Stimulated activated CD8-positive, alpha-beta memory T cell treated with anti-CD3 and anti-CD28 coated beads, Interleukin-15, amount 100 ng/mL, for 1 hour (primary cell): ENCODE measurements around the gene IL6.
"Not testable (repeated sequence)": the region's sequence is repeated elsewhere in the genome, so short reads cannot be mapped to it uniquely, and the experiment has no call there.

Experiments
- DNase-seq: peaks from one replicate; pipeline ENCODE4 v3.0.0-alpha.2; 2020; ENCODE audit warnings: low read depth

The IL6 gene

DNA sequence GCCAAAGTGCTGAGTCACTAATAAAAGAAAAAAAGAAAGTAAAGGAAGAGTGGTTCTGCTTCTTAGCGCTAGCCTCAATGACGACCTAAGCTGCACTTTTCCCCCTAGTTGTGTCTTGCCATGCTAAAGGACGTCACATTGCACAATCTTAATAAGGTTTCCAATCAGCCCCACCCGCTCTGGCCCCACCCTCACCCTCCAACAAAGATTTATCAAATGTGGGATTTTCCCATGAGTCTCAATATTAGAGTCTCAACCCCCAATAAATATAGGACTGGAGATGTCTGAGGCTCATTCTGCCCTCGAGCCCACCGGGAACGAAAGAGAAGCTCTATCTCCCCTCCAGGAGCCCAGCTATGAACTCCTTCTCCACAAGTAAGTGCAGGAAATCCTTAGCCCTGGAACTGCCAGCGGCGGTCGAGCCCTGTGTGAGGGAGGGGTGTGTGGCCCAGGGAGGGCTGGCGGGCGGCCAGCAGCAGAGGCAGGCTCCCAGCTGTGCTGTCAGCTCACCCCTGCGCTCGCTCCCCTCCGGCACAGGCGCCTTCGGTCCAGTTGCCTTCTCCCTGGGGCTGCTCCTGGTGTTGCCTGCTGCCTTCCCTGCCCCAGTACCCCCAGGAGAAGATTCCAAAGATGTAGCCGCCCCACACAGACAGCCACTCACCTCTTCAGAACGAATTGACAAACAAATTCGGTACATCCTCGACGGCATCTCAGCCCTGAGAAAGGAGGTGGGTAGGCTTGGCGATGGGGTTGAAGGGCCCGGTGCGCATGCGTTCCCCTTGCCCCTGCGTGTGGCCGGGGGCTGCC lies at the start of gene IL6:
IL6 (plus strand) TSS at position 294 of the 807 bp plus-strand sequence; CDS start at position 357, 63 bp downstream.
- no peak for DNase-seq

GRCh38 chr7:22677263-22677662 lies 49.7 kb upstream of the IL6 start:
- DNase-seq = not testable (repeated sequence)

DNA sequence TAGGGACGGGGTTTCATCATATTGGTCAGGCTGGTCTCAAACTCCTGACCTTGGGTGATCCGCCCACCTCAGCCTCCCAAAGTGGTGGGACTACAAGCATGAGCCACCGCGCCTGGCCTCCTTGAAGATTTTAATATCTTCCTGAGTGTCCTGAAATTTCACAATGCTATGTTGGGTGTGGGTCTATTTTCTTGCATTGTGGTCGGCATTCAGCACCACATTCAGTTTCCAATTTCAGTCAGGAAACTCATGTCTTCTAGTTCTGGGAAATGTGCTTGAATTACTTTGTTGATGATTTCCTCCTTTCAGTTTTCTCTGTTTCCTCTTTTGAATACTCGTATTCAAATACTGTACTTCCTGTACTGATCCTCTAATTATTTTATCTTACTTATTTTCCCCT lies 49.3 kb upstream of the IL6 start:
- no peak for DNase-seq

- DNase-seq = no peak
Measured at GRCh38 chr7:22680482-22680911, 46.5 kb upstream of the IL6 start.

DNA sequence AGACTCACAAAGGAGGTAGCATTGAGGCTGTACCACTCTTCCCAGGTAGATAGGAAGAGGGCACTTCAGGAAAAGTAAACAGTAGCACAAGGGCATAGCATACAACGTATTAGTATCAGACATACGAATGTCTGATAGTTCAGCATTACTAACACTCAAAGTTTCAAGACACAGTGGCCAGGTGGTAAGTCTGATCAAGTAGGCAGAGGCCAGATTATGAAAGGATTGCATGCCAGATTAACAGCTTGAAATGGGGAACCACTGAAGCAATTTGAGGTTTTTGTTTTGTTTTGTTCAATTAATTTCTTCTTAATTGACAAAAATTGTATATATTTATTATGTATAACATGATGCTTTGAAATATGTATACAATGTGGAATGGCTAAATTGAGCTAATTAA lies 45.7 kb upstream of the IL6 start:
- no peak for DNase-seq

DNA sequence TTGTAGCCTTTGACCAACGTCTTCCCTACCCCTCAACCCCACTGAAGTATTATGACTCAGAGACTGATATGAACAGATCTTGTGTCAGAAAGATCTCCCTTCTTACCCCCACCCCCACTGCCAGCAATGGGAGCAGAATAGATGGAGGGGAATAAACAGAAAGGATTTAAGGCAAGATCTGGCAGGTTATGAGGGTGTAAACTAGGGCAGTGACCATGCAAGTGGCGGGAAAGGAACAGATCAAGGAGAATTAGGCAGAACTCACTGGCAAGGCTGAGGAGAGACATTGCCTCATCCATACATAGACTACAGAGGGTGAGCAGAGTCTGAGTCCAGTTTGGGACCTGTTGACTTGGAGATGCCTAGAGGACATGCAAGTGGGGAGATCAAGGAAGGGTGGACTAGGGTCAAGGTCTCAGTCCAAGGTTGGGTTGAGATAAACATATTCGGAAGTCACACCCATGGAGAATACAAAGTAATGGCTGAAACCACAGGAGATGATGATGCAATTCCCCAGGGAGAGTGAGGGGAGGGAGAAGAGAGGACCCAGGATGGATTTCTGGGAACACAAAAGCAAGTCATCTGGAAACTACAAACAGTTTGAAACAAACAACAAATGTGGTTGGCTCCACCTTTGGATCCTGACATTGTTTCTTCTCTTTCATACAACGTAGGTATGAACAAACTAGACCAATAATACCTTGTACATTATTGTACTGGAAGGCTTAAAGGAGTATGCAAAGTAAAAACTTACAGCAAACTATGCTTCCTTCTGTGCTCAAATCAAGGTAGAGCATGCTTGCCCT lies 44.9 kb upstream of the IL6 start:
- no peak for DNase-seq

DNA sequence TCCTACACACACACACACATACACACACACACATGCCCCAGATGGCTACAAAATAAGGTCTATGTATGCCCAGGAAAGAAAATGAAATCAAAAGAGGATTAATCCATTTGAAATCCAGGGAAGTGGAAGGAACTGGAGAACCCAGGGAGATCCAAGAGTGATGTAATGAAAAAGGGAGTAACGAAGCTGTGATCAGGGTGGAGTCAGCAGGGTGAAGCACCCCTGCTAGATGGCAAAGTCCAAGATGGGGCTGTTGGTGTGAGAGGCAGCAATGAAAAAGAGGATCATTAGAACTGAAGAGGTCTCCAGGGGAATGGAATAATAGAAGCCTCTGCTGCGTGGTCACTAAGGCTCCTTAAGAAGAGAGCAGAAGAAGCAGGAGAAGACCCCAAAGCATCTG lies 43.6 kb upstream of the IL6 start:
- DNase-seq = no peak

DNA sequence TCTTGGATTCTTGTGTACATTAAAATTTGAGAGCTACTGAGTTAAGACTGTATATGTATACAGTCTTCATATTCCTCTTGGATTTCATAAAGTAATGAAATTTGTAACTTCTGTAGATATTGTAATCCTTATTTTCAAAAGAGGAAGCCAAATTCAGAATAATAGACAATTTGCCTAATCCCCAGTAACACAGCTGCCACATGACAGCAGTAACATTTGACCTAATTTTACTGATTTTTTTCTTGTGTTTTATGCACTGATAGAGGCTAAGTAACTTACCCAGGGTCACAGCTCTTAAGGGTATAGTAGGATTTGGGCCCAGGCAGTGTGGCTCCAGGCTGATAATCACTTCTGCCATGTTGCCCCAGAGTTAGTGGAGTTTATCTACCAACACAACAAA lies 40.4 kb upstream of the IL6 start:
- no peak for DNase-seq

DNA sequence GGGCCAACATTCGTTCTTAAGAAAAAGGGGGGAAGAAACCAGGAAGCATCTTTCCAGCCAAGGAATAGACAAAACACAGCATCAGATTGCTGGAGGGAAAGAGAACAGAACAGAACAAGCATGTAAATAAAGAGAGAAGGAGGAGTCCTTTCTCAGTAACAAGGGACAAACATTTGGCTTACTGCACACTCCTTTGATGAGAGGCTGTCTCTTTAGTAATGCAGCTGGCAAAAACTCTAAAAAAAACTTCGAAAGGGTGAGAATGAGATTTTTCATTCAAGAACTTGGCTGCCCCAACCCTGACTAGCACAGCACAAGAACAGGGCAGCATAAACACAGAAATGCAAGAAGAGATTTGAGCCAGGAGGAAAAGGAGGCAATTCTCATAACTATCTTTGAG lies 38.9 kb upstream of the IL6 start:
- no peak for DNase-seq

DNA sequence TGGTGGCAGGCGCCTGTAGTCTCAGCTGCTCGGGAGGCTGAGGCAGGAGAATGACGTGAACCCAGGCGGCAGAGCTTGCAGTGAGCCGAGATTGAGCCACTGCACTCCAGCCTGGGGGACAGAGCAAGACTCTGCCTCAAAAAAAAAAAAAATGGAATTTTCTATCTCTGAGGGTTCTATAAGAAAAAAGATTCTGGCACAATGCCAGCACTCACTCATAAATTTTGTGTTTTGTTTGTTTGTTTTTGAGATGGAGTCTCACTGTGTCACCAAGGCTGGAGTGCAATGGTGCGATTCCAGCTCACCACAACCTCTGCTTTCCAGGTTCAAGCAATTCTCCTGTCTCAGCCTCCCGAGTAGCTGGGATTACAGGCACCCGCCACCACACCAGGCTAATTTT lies 38.1 kb upstream of the IL6 start:
- DNase-seq = not testable (repeated sequence)

- DNase-seq = no peak
Measured at GRCh38 chr7:22694597-22695207, 32.3 kb upstream of the IL6 start.

- no peak for DNase-seq
Measured at GRCh38 chr7:22695476-22696132, 31.4 kb upstream of the IL6 start.

DNA sequence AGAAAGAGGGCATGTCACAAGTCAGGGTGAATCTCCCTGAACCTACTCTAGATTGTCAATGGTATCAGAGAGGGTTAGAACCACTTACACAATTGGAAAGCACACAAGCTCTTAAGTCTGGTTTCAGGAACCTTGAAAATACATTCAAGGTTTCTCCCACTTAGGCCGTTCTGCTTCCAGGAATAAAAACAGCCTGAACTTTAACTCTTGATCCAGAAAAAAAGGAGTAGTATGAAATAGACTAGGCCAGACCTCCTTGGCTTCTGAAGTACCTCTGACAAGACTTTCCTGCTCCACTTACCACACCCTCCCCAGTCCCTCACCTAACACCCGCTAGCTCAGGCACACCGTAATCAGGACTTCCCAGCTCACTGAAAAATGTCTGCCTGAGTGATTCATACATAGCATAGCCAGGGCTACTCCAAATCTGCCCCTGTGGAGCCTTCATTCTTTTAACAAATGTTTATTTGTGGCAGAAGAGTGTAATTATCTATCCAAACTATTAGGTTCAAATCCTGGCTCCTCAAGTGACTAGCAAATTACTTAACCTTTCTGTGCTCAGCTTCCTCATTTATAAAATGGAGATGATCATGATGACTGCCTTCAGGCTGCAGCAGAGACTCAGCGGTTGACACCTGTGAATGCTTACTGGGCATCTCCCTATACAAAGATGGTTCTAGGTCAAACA lies 30.3 kb upstream of the IL6 start:
- no peak for DNase-seq

- DNase-seq = no peak
Measured at GRCh38 chr7:22697322-22697859, 29.6 kb upstream of the IL6 start.

DNA sequence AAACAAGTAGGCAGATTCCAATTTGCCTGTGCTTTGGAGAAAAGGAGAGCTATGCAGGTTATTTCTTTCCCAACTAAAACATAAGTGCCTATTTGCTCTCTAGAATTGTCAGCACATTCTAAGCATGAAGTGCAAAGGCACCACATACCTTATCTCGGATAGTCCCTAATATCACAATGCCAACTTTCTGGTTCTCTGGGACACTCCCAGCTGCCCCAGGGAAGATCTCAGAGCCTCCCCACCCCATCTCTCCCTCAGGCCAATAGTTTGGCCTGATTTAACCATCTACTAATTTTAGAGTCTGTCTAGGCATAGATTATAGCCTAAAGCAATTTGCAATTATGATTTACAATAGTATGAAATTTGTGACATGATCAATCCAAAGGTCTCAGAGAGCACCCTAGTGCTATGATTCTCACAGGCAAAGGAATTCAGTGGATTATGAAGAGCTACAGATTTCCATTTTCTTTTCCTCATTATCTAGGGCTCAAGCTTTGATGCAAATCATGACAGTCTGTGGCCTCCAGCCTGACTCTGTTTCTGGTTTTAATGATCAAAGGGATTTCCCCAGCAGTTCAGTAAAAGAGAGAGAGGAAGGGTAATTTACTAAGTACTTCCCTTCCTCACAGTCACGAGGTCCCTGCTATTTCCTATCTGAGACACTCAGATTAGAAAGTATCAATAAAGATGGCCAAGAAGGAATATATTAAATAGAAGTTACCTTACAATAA lies 29.0 kb upstream of the IL6 start:
- no peak for DNase-seq

DNA sequence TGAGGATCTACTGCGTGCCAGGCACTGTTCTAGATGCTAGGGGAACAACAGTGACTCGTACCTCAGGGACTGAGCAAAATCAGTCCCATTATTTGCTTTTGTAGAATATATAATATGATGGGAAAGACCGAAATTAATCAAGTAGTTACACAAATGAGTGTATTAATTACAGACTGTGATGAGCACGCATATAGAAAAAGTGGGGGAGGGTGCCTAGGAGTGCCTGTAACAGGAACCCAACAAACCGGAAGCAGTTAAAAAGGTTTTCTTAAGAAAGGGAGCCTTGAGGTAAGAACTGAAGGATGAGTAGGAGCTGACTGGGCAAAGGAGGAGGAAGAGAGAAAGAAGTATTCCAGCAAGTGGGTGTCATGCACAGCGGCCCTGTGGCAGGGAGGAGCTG lies 28.2 kb upstream of the IL6 start:
- DNase-seq = no peak

- no peak for DNase-seq
Measured at GRCh38 chr7:22700559-22701002, 26.4 kb upstream of the IL6 start.

- DNase-seq = no peak
Measured at GRCh38 chr7:22702516-22702915, 24.5 kb upstream of the IL6 start.

DNA sequence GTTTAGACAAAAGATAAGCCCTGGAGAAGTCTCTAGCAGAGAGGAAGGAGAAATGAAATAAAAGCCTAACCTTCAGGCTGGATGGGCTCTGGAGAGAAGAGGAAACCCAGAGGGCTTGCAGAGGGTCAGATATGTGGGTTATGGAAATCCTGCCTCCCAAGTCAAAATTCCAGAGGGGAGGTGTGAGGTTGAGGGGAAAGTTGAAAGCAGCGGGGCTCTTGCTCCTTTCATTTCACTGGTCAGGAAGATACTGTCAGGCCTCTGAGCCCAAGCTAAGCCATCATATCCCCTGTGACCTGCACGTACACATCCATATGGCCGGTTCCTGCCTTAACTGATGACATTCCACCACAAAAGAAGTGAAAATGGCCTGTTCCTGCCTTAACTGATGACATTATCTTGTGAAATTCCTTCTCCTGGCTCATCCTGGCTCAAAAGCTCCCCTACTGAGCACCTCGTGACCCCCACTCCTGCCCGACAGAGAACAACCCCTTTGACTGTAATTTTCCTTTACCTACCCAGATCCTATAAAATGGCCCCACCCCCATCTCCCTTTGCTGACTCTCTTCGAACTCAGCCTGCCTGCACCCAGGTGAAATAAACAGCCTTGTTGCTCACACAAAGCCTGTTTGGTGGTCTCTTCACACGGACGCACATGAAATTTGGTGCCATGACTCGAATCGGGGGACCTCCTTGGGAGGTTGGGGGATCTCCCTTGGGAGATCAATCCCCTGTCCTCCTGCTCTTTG lies 23.7 kb upstream of the IL6 start:
- not testable (repeated sequence) for DNase-seq
